GM18526 (cell line): ENCODE data around the gene EGLN3.

Source experiments
- POLR2A ChIP-seq: IDR thresholded peaks from 3 replicates; pipeline ENCODE4 v1.6.1; 2011; ENCODE audit not compliant: insufficient read length; ENCODE audit errors: extremely low read depth

Gene EGLN3

DNA sequence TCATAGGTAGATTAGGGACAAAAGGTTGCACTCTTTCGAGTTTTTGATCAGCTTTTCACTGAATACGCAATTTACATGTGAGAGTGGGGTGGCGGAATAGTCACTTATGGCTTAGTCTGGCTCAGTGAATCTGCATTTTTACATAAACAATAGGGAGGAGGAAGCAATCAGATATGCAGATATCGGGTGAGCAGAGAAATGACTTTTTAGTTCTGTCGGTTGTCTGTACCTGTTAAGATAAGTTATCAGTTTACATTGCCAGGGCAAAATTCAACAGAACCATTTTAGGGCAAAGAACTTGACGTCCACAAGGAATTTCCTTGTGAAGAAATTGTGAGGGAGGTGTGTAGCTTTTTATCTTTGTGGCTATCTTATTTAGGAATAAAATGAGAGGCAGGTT, 15.4 kb upstream of the EGLN3 start:
- TF ChIP-seq POLR2A = no peak

DNA sequence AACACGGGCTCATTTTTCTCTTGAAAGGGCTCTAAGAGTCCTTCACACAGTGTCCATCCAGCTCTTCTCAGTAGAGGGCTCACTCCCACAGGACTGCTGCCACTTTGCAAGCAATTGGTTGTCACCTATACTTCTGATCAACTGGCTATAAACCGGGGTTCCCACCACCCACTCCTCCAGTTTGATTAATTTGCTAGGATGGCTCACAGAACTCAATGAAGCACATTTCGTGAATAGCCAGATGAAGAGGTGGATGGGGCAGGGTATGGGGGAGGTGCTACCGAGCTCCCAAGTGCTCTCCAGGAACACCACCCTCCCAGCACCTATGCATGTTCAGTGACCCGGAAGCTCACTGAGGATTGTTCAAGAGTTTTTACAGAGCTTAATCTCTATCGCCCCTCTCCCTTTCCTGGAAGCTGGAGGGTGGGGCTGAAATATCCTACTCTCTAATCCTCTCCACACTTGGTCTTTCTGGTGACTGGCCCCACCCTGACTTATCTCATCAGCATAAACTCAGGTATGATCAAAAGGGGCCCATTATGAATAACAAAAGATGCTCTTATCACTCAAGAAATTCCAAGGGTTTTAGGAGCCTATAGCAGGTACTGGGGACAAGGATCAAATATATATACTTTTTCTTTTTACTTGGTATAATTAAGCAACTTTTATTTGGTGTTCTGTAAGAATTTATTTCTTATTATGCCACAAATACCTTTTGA, 13.9 kb upstream of the EGLN3 start:
- TF ChIP-seq POLR2A = no peak

DNA sequence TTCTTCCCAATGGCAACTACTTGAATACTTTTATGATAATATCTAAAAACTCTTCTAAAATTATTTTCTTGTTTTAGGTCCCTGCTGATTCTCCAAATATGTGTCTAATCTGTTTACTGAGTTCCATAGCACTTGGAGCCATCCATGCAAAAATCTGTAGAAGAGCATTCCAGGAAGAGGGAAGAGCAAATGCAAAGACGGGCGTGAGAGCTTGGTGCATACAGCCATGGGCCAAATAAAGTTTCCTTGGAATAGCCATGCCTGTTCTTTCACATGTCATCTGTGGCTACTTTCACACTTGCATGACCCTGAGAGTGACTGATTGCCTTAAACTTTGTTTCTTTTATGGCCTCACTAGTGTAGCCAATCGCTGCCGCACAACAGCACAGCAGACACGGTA, 13.0 kb upstream of the EGLN3 start:
- TF ChIP-seq POLR2A = no peak

DNA sequence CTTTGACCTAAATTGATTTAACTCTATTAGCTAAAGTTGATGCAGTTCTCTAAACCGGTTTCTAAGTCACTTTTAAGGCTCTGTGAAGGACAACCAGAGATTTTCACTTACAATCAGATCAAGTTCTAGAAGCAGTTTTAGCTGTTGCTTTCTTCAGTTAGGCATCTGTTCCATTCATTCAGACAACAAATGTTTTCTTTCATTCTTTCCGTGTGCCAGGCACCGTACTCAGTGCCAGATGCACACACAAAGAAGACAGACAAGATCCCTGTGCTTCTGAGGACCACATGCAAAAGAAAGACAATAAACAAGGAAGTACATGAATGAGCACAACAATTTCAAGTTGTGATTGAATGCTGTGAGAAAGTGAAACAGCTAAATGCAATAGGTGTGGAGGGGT, 11.1 kb upstream of the EGLN3 start:
- no peak for TF ChIP-seq POLR2A

DNA sequence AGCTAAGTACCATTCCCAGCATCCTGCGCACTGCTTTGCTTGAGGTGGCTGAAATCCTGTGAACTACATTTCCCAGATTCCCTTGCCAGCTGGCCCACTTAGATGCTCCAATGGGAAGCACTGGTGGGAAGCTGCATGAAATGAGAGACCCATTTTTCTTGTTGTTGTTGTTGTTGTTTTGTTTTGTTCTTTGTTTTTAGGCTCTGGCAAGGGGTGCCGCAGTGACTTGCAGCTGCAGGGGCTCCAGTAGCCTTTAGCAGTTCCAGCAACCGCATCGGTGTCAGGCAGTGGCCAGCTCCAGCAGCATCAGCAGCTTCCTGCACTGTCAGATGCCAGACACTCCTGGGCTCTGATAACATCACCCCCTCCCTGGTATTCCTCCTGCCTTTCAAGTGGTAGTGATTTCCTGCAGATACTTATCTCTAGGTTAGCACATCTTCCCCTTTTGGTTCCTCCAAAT, 8.8 kb upstream of the EGLN3 start:
- no peak for TF ChIP-seq POLR2A

DNA sequence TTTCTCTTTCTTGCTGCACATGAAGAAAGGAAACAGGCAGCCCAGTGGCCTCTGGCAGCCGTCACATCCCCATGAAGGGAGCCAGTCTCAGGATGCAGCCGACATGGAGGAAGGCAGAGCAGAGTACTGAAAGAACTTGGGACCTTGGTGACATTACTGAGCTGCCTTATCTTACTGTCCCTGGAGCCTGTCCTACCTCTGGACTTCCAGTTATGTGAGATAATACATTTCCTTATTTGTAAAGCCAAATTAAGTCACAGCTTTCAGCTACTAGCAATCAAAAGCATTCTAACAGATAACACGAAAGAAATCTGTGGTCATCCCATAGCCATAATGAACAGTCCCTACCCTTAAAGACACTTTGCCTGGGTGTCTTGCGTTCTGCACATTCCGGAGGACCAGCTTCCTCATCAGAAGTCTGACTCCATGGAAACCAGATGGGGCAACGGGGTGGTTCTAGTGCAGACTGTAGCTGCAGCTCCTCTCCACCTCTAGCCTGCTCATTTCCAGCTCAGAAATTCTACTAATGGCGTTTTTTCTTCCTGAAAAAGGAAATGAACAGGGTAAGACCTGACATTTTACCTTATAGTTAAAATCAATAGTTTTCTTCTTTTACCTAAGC, 7.8 kb upstream of the EGLN3 start:
- no peak for TF ChIP-seq POLR2A

DNA sequence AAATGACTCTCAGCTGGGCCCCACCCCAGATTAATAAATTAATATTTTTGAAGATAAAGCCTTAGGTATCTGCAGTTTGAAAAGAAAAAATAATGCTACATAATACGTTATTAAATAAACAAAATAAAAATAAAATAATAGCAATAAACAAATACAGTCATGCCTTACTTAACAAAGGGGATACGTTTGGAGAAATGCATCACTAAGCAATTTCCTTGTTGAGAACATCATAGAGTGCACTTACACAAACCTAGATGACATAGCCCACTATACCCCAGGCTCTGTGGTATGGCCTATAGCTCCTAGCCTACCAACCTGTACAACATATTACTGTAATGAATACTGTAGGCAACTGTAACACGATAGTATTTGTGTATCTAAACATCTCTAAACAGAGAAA, 7.1 kb upstream of the EGLN3 start:
- TF ChIP-seq POLR2A = no peak

DNA sequence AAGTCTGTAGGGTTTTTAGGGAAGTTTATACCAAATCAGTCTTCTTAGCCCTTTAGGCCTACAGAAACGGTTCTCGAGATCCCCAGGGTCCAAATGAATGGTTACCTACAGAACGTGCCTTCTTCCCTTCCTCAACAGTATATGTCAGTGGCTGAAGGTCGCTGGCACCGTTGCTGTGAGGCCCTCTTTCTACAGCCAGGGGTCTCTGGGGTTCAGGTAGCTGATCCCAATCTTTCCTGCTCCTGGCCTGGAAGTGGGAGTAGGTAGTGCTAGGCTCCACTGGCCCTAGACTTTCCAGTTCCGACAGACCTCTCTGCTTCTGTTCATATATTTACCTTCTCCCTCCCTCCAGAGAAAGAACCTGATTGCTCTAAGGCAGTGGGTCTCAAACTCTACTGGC, 6.4 kb upstream of the EGLN3 start:
- no peak for TF ChIP-seq POLR2A

DNA sequence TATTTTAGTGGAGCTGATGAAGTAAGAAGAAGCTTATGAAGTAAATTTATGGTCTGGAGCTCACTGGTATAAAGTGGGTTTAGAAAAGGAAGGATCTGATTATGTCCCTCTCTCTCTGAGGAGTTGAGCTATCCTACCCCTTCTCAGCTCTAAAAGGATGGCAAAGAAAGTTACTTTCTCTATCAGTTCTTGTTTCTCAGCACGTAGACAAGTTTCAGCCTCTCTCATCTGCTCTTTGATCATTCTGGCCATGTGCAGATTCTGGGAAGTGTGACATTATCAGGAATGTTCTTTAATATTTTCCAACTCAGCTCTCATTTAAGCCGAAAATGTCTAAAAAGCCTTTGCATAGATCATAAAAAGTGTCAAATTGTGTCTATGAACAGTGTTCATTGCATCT, 5.8 kb upstream of the EGLN3 start:
- TF ChIP-seq POLR2A = no peak

DNA sequence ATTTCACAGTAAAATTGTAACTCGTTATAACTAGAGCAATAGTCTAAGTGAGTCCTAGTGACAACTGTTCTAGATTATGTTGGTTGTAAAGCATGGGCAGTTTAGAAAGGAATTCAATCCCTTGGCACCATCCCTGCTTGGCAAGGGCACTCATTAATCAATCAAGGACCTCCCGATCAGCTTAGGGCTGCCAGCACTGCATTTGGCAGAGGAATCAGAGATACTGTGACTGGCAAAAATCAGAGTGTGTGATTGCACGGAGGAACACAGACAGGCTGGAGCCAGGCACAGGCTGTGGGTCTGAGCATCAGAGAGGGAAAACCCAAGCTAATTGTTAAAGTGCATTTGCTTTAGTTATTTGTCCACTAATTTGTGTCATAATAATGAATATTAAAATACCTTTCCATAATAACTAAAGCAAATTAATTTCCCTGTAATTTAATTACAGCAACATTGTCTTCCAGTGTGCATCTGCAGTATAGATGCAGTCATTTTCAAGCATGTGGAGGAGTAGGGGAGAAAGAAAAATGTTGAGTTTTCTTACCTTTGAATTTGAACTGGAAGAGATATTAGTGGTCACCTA, 3.2 kb upstream of the EGLN3 start:
- TF ChIP-seq POLR2A = no peak

DNA sequence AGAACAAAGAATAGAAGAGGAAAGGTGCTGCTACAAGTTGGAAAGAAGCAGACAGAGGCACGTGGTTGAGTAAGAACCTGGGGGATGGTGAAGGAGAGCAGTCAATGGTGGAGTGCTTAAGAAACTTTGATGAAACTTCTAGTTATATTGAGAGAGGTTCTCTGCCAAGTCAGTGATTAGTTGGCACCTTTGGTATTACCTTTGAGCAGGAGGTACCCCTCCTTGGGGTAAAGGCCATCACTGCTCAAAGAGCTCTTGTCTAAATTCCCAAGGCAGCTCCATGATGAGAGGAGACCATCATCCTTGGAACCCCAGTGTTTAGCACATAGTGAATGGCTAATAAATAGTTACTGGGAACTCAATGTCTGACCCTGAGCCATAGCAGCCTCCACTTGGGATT, 1.7 kb upstream of the EGLN3 start:
- TF ChIP-seq POLR2A = no peak

DNA sequence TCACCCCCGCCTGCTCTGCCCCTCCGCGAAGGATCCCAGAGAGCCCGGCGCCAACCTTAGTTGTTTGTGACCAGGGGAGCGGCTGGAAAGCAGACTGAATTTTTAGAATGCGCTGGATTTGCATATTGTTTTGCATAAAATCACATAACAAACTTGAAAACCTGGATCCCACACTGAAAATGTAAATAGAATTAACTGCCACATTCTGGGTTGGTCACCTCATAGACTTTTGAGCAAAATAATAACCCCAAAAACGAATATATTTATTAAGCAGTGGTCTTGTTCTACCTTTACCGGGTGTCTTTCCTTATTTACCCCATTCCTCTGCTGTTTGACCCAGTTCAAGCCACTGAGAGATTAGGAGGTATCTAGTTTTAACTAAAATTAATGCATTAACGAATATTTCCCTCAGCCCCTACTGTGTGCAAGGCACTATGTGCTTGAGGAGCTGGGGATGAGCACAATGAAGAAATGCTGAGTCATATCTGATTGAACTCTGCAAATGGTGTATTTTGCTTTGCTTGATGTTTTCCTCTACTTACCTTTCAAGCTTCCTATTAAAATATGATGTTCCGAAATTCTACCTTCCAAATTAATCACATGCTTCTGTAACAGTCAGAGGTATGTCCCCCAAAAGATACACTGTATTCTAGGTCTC, 438 bp upstream of the EGLN3 start:
- no peak for TF ChIP-seq POLR2A

DNA sequence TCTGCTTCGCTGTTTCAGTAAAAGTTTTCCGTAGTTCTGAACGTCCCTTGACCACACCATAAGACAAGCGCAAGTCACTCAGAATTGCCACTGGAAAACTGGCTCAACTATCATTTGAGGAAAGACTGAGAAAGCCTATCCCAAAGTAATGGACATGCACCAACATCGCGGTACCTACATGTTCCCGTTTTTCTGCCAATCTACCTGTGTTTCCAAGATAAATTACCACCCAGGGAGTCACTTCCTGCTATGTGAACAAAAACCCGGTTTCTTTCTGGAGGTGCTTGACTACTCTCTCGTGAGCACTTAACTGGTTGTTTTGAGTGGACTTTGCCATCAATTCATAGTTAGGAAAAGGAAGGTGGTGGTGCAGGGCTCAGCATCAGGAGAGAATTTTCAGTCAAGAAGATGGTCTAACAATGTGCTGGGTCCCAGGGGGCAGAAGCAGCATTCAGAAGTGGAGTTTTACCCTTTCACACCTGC, 1.4 kb downstream of the EGLN3 start:
- no peak for TF ChIP-seq POLR2A

DNA sequence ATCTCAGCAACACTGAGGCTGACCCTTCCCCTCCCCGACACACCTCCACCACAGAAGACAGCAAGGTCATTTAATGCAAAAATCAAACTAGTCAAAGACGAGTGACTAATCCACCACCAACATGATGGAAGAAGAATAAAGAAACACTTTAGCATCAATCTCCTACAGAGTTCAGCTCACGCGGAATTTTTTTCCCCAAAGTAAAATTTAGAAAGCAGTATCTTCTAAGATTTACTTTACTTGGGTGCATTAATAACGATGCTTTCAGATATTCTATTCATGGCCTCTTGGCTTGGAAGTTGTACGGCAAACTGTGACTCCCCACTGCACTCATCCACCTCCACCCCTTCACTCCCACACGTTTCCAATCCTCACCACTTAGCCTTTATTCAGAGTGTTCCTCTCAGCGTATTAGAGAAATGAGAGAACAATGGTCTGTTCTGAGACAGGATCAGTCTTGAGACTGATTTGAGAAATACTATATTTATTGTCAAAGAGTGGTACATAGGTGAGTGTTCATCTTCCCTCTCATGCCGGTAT, 1.9 kb downstream of the EGLN3 start:
- TF ChIP-seq POLR2A = no peak

DNA sequence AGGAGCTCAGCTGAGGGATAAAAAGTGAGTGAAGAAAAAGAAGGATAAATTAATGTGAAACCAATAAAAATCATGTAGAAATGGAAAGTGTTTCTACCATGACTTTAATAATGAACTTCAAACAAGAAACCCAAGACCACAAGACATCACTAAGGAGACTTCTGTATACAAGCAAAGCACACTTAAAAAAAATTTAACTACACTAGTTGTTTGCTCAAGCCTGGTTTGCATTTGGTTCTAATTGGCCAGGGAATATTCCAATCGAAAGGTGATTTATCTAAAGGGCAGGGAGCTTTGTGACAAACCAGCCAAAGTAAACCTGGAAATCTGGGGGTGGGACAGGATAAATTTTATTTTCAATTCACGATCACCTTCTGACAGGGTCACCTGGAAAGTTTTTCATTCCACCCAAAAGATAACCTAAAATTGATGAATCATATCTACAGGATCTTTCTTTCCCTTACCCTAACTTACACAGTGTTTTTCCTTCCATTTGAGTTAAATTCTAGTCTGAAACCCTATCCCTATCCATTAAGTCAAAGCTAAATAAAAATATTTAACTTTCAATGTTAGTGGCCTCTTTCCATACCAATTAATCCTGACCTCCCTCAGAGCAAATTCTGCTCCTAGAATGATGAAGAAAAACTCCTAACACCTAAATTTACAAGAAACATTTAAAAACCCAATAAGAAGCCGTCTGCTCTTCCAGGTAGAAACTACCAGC, 2.6 kb downstream of the EGLN3 start:
- TF ChIP-seq POLR2A = no peak

DNA sequence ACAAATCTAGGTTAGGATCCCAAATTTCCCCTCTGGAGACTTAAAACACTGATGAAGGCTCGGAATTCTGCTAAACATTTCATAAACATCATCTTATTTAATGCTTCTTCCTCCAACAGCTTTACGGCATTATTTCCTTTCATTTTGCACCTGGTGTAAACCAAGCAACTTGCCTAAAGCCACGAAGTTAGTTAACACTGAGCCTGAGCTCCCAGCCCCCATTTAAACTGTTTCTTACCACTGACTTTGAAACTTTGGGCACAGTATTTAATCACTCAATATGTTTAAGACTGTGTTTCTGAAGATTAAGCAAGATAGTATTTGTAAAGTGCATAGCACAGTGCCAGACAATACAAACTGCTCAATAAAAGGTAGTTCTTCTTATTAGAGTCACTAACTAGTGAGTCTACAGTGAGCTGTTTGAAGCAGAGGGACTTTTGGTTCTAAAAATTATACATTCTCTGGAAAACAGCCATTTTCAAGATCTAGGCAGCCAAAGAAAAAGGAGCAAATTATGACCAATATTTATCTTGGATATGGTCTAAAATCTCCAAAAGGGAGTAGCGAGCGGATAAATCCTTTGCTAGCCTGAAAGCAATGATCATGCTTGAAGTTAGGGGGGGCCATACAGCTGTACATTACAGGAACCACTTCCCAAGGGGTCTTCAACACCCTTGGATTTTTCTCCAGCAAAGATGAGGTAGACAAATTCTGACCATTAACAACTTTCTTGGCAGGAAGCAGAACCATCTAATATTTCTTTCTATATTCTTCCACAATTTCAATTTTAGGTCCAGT, 4.0 kb downstream of the EGLN3 start:
- no peak for TF ChIP-seq POLR2A
